HUES64 (cell line): ENCODE data around the gene GPC3.
"Not testable (repeated sequence)": the region's sequence is repeated elsewhere in the genome, so short reads cannot be mapped to it uniquely, and the experiment has no call there.

Experiments used
- H3K27ac ChIP-seq: 2 replicates; pipeline ENCODE4 v1.7.0; 2013; ENCODE audit warnings: low read depth, low read length, inconsistent platforms
- H3K27me3 ChIP-seq: 2 replicates; pipeline ENCODE4 v1.6.1; 2013; ENCODE audit warnings: mild to moderate bottlenecking, low read length; ENCODE audit not compliant: insufficient read depth
- H3K36me3 ChIP-seq: 2 replicates; pipeline ENCODE4 v1.6.1; 2013; ENCODE audit warnings: mild to moderate bottlenecking, low read length; ENCODE audit not compliant: insufficient read depth
- H3K4me1 ChIP-seq: 2 replicates; pipeline ENCODE4 v1.6.1; 2013; ENCODE audit warnings: mild to moderate bottlenecking, low read length, moderate library complexity; ENCODE audit not compliant: insufficient read depth
- H3K4me3 ChIP-seq: 2 replicates; pipeline ENCODE4 v1.5.1; 2013; ENCODE audit warnings: mild to moderate bottlenecking, low read length, moderate library complexity
- H3K9ac ChIP-seq: 2 replicates; pipeline ENCODE4 v1.6.1; 2013; ENCODE audit warnings: mild to moderate bottlenecking, low read depth, low read length
- H3K9me3 ChIP-seq: 2 replicates; pipeline ENCODE4 v1.6.1; 2013; ENCODE audit warnings: low read depth, low read length; ENCODE audit not compliant: insufficient read depth
- WGBS: fragments of 150-250, 120-280 bp; methylation state at CpG from one replicate; pipeline ENCODE4 v1.1.7; 2013; ENCODE audit warnings: missing lambda C conversion rate; 5-methylcytosine and 5-hydroxymethylcytosine counted together

The GPC3 gene

DNA sequence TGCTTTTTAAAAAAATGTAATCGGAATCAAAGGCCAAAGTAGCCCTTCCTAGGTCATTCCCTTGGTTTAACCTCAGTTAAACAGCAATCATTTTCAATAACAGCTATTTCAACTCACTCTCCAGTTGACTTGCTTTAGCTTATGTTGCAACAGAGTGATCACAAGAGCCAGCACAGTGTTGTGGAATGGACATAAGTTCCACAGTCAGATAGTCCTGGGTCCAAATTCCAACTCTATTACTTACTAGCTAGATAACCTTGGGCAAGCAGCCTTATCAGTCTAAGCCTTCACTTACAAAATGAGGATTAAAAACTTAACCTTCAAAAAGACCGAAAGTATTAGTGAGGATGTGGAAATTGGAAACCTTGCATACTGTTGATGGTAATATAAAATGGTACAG lies 9.2 kb upstream of the GPC3 start:
- Histone ChIP-seq H3K4me1 (peaks cover 2% of the 10 kb centered on the region; the same call in 1 of the 2 replicates), H3K27ac (no peak overlapping the region), H3K27me3 (no peaks in the 10 kb centered on the region), H3K4me3 (no peak overlapping the region), H3K36me3 (no peaks in the 10 kb centered on the region), H3K9me3 (no peaks in the 10 kb centered on the region), H3K9ac (no peak overlapping the region)
- 94% methylated on average over 2 of the region's 2 CpGs for WGBS

GRCh38 chrX:133992882-133993281 lies 7.5 kb upstream of the GPC3 start:
- Histone ChIP-seq H3K4me3 (no peak overlapping the region), H3K4me1 (peaks cover 5% of the 10 kb centered on the region), H3K9me3 (no peaks in the 10 kb centered on the region), H3K27ac (no peak overlapping the region), H3K9ac (no peak overlapping the region), H3K27me3 (no peaks in the 10 kb centered on the region), H3K36me3 (no peaks in the 10 kb centered on the region)
- 81% methylated on average over 4 of the region's 4 CpGs for WGBS

GRCh38 chrX:133991814-133992213 lies 6.4 kb upstream of the GPC3 start:
- H3K36me3 ChIP-seq = no peaks in the 10 kb centered on the region
- H3K4me3 ChIP-seq = no peak overlapping the region
- H3K27me3 ChIP-seq = no peaks in the 10 kb centered on the region
- H3K9me3 ChIP-seq = no peaks in the 10 kb centered on the region
- WGBS = 92% methylated on average over 4 of the region's 5 CpGs
- no peak overlapping the region for H3K9ac ChIP-seq
- H3K27ac ChIP-seq = no peak overlapping the region
- H3K4me1 ChIP-seq = peaks cover 15% of the 10 kb centered on the region

- H3K4me3 ChIP-seq, H3K9me3 ChIP-seq, H3K9ac ChIP-seq, H3K36me3 ChIP-seq, H3K27ac ChIP-seq, H3K27me3 ChIP-seq: not testable (repeated sequence)
- peaks cover 15% of the 10 kb centered on the region for H3K4me1 ChIP-seq
- 97% methylated on average over 3 of the region's 3 CpGs for WGBS
Observed at GRCh38 chrX:133991057-133991456, 5.7 kb upstream of the GPC3 start.

- H3K27ac ChIP-seq = no peak overlapping the region
- no CpG with 5 or more reads among the region's 1 CpG for WGBS
- H3K9ac ChIP-seq = no peak overlapping the region
- H3K4me1 ChIP-seq = peaks cover 15% of the 10 kb centered on the region
- H3K36me3 ChIP-seq = no peaks in the 10 kb centered on the region
- H3K4me3 ChIP-seq = no peak overlapping the region
- no peaks in the 10 kb centered on the region for H3K9me3 ChIP-seq
- peaks cover 4% of the 10 kb centered on the region for H3K27me3 ChIP-seq
Observed at GRCh38 chrX:133989993-133990392, 4.6 kb upstream of the GPC3 start.

DNA sequence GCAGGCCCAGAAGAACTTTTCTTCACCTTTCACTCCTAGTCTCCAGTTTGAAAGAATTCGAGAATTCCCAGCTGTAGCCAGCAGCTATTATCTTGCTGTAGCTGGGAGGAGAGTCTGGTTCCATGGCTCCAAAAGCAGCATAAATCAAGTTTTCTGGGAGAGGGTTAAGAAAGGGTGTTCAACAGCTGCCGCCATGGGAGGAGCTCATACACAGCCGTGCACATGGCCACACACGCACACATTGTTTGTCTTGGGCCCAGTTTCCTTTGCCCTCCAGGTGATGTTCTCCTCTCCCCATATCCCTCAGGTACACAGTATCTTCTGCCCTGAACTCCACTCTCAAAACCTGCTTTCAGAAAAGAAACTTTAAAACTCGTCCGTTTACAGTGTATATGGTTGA lies 4.1 kb upstream of the GPC3 start:
- 84% methylated on average over 6 of the region's 6 CpGs for WGBS
- no peaks in the 10 kb centered on the region for H3K9me3 ChIP-seq
- H3K27ac ChIP-seq = no peak overlapping the region
- H3K36me3 ChIP-seq = no peaks in the 10 kb centered on the region
- no peak overlapping the region for H3K4me3 ChIP-seq
- peaks cover 9% of the 10 kb centered on the region for H3K27me3 ChIP-seq
- peaks cover 15% of the 10 kb centered on the region for H3K4me1 ChIP-seq
- no peak overlapping the region for H3K9ac ChIP-seq

- H3K4me3 ChIP-seq = no peak overlapping the region
- H3K27me3 ChIP-seq = peaks cover 15% of the 10 kb centered on the region
- H3K9ac ChIP-seq = no peak overlapping the region
- no peaks in the 10 kb centered on the region for H3K9me3 ChIP-seq
- peaks cover 23% of the 10 kb centered on the region for H3K4me1 ChIP-seq
- H3K27ac ChIP-seq = no peak overlapping the region
- WGBS = 97% methylated on average over 5 of the region's 5 CpGs
- no peaks in the 10 kb centered on the region for H3K36me3 ChIP-seq
Observed at GRCh38 chrX:133988010-133988409, 2.6 kb upstream of the GPC3 start.

GRCh38 chrX:133987188-133987587 lies 1.8 kb upstream of the GPC3 start:
- Histone ChIP-seq H3K9ac (no peak overlapping the region), H3K27ac (no peak overlapping the region), H3K36me3 (no peaks in the 10 kb centered on the region), H3K4me3 (no peak overlapping the region), H3K4me1 (peaks cover 31% of the 10 kb centered on the region), H3K27me3 (peaks cover 15% of the 10 kb centered on the region), H3K9me3 (no peaks in the 10 kb centered on the region)
- 68% methylated on average over 5 of the region's 6 CpGs for WGBS

DNA sequence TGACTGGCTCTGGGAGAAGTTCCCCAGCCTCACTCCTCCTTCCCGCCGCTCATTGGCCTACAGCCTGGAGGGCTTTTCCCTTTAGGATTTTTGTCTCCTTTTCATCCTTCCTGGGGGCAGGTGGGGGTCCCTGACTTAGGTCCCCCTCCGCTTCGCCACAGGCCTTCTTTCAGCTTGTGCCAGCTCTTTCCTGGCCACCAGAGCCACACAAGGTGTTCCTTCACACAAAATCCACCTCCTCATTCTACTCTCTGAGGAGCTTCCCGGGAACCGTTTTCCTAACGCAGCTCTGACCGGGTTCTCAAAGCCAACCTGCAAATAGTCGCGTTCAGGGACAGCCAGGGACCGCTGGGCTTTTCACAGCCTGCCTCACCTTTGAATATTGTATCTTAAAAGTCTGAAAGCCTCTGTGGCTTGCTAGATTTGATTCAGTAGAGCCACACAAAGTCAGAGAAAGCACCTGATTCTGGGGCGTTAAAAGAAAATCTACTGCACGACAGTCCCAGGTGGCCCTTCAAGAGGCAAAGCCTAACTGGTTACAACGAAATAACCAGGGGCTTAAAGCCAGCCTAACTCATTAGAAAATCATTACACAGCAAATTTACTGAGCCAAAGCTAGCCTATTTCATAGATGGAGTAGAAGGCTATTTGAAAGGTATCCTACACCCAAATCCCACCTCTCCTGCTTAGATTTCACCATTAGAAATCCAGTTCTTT lies 731 bp upstream of the GPC3 start:
- 15% methylated on average over 14 of the region's 14 CpGs for WGBS

GRCh38 chrX:133984857-133985163 lies 584 bp downstream of the GPC3 start:
- Histone ChIP-seq H3K4me1 (peaks cover 54% of the 10 kb centered on the region), H3K36me3 (no peaks in the 10 kb centered on the region), H3K4me3 (peak overlapping the region; percentile 70), H3K9me3 (no peaks in the 10 kb centered on the region), H3K9ac (peak overlapping the region; percentile 7; the same call in 1 of the 2 replicates), H3K27me3 (peaks cover 15% of the 10 kb centered on the region), H3K27ac (no peak overlapping the region)
- WGBS = under 1% methylated on average over 16 of the region's 16 CpGs

More for the DNA sequence above, 731 bp upstream of the GPC3 start:
- H3K4me1 ChIP-seq = peaks cover 42% of the 10 kb centered on the region
- H3K27me3 ChIP-seq = peaks cover 15% of the 10 kb centered on the region
- H3K27ac ChIP-seq = peak overlapping the region; percentile 46; the same call in 1 of the 2 replicates
- no peak overlapping the region for H3K9ac ChIP-seq
- peak overlapping the region; percentile 70 for H3K4me3 ChIP-seq
- H3K9me3 ChIP-seq = no peaks in the 10 kb centered on the region
- H3K36me3 ChIP-seq = no peaks in the 10 kb centered on the region

GRCh38 chrX:133983974-133984845 lies 1.2 kb downstream of the GPC3 start:
- Histone ChIP-seq H3K4me1 (peaks cover 56% of the 10 kb centered on the region), H3K9ac (no peak overlapping the region), H3K4me3 (peak overlapping the region; percentile 70), H3K27ac (no peak overlapping the region; the same call in 1 of the 2 replicates), H3K27me3 (peaks cover 15% of the 10 kb centered on the region), H3K9me3 (no peaks in the 10 kb centered on the region), H3K36me3 (no peaks in the 10 kb centered on the region)
- 2% methylated on average over 40 of the region's 40 CpGs for WGBS
